ENCODE data around the gene STAU1. TPM values are rescaled to one million over a fixed set of nuclear protein-coding genes. Genes with fewer than 3 reads are reported as not detected.
"Not testable (repeated sequence)": the region's sequence is repeated elsewhere in the genome, so short reads cannot be mapped to it uniquely, and the experiment has no call there.

Gene STAU1
- total RNA-seq, 1 experiment from 2014 or later, result 80.1 TPM

- no peaks in the 10 kb centered on the region for H3K27me3 ChIP-seq
- H3K9me3 ChIP-seq, result no peaks in the 10 kb centered on the region
- H3K4me3 ChIP-seq, result no peak overlapping the region
- H3K36me3 ChIP-seq, result peaks cover 76% of the 10 kb centered on the region
- no peak for DNase-seq
These were observed 36.7 kb downstream of the STAU1 start for GRCh38 chr20:49151436-49151835.

GRCh38 chr20:49149281-49150045 is 38.7 kb downstream of the STAU1 start:
- DNase-seq, result no peak
- H3K36me3 ChIP-seq, result peaks cover 86% of the 10 kb centered on the region

GRCh38 chr20:49148601-49149000 is 39.5 kb downstream of the STAU1 start:
- Histone ChIP-seq H3K9me3 (no peaks in the 10 kb centered on the region), H3K27me3 (no peaks in the 10 kb centered on the region), H3K36me3 (peaks cover 88% of the 10 kb centered on the region), H3K4me3 (no peak overlapping the region)
- no peak for DNase-seq

More at GRCh38 chr20:49149281-49150045, 38.7 kb downstream of the STAU1 start:
- no peak overlapping the region for H3K4me3 ChIP-seq
- H3K9me3 ChIP-seq, result no peaks in the 10 kb centered on the region
- H3K27me3 ChIP-seq, result no peaks in the 10 kb centered on the region

- peaks cover 89% of the 10 kb centered on the region for H3K36me3 ChIP-seq
These were observed 40.8 kb downstream of the STAU1 start for GRCh38 chr20:49147296-49147695.

GRCh38 chr20:49146442-49147225 is 41.5 kb downstream of the STAU1 start:
- H3K27me3 ChIP-seq, result no peaks in the 10 kb centered on the region
- H3K36me3 ChIP-seq, result peaks cover 86% of the 10 kb centered on the region
- no peak for DNase-seq
- H3K9me3 ChIP-seq, result no peaks in the 10 kb centered on the region
- H3K4me3 ChIP-seq, result no peak overlapping the region

More at GRCh38 chr20:49147296-49147695, 40.8 kb downstream of the STAU1 start:
- H3K9me3 ChIP-seq, result no peaks in the 10 kb centered on the region
- H3K4me3 ChIP-seq, result no peak overlapping the region
- no peaks in the 10 kb centered on the region for H3K27me3 ChIP-seq
- no peak for DNase-seq

GRCh38 chr20:49140834-49141233 is 47.3 kb downstream of the STAU1 start:
- Histone ChIP-seq H3K9me3 (no peaks in the 10 kb centered on the region), H3K36me3 (peaks cover 53% of the 10 kb centered on the region), H3K4me3 (no peak overlapping the region), H3K27me3 (no peaks in the 10 kb centered on the region)
- DNase-seq, result no peak

GRCh38 chr20:49140411-49140810 is 47.7 kb downstream of the STAU1 start:
- H3K27me3 ChIP-seq, result no peaks in the 10 kb centered on the region
- H3K36me3 ChIP-seq, result peaks cover 53% of the 10 kb centered on the region
- no peak for DNase-seq
- no peaks in the 10 kb centered on the region for H3K9me3 ChIP-seq
- no peak overlapping the region for H3K4me3 ChIP-seq

- no peak for DNase-seq
- Histone ChIP-seq H3K9me3 (no peaks in the 10 kb centered on the region), H3K4me3 (no peak overlapping the region), H3K27me3 (no peaks in the 10 kb centered on the region), H3K36me3 (peaks cover 54% of the 10 kb centered on the region)
These were observed 49.7 kb downstream of the STAU1 start for GRCh38 chr20:49138431-49138830.

GRCh38 chr20:49136817-49137571 is 51.1 kb downstream of the STAU1 start:
- H3K27me3 ChIP-seq, result no peaks in the 10 kb centered on the region
- peaks cover 54% of the 10 kb centered on the region for H3K36me3 ChIP-seq
- no peak for DNase-seq
- H3K4me3 ChIP-seq, result no peak overlapping the region
- H3K9me3 ChIP-seq, result no peaks in the 10 kb centered on the region

GRCh38 chr20:49134797-49135196 is 53.3 kb downstream of the STAU1 start:
- H3K27me3 ChIP-seq, H3K4me3 ChIP-seq, DNase-seq, H3K9me3 ChIP-seq: not testable (repeated sequence)
- H3K36me3 ChIP-seq, result peaks cover 76% of the 10 kb centered on the region

GRCh38 chr20:49133571-49133970 is 54.6 kb downstream of the STAU1 start:
- no peaks in the 10 kb centered on the region for H3K27me3 ChIP-seq
- no peaks in the 10 kb centered on the region for H3K9me3 ChIP-seq
- no peak for DNase-seq
- no peak overlapping the region for H3K4me3 ChIP-seq
- H3K36me3 ChIP-seq, result peaks cover 72% of the 10 kb centered on the region

GRCh38 chr20:49132995-49133478 is 55.1 kb downstream of the STAU1 start:
- Histone ChIP-seq H3K9me3 (no peaks in the 10 kb centered on the region), H3K36me3 (peaks cover 72% of the 10 kb centered on the region), H3K4me3 (no peak overlapping the region), H3K27me3 (no peaks in the 10 kb centered on the region)
- no peak for DNase-seq

- no peak for DNase-seq
- H3K9me3 ChIP-seq, result no peaks in the 10 kb centered on the region
- peaks cover 83% of the 10 kb centered on the region for H3K36me3 ChIP-seq
These were observed 64.2 kb downstream of the STAU1 start for GRCh38 chr20:49123982-49124381.

GRCh38 chr20:49122920-49123319 is 65.2 kb downstream of the STAU1 start:
- Histone ChIP-seq H3K27me3 (no peaks in the 10 kb centered on the region), H3K4me3 (no peak overlapping the region), H3K36me3 (peaks cover 88% of the 10 kb centered on the region), H3K9me3 (no peaks in the 10 kb centered on the region)
- DNase-seq, result no peak

More at GRCh38 chr20:49123982-49124381, 64.2 kb downstream of the STAU1 start:
- H3K27me3 ChIP-seq, result no peaks in the 10 kb centered on the region
- no peak overlapping the region for H3K4me3 ChIP-seq

- Histone ChIP-seq H3K36me3 (peaks cover 97% of the 10 kb centered on the region), H3K27me3 (no peaks in the 10 kb centered on the region), H3K4me3 (no peak overlapping the region), H3K9me3 (no peaks in the 10 kb centered on the region)
- DNase-seq, result no peak
These were observed 68.1 kb downstream of the STAU1 start for GRCh38 chr20:49119988-49120387.

GRCh38 chr20:49118307-49118706 is 69.8 kb downstream of the STAU1 start:
- Histone ChIP-seq H3K4me3 (no peak overlapping the region), H3K27me3 (no peaks in the 10 kb centered on the region), H3K36me3 (peaks cover 98% of the 10 kb centered on the region), H3K9me3 (no peaks in the 10 kb centered on the region)
- DNase-seq, result no peak

GRCh38 chr20:49115564-49115963 is 72.6 kb downstream of the STAU1 start:
- Histone ChIP-seq H3K27me3 (no peaks in the 10 kb centered on the region), H3K9me3 (no peaks in the 10 kb centered on the region), H3K36me3 (peaks cover 92% of the 10 kb centered on the region), H3K4me3 (no peak overlapping the region)
- DNase-seq, result peak; percentile 42

Data from MG63 (cell line).